HG03469 (cell line): ENCODE data around the gene RNF150.

Experiments
- ATAC-seq: cut with Tn5 transposase; IDR thresholded peaks from one replicate; pipeline ENCODE4 v1.9.1; 2021; ENCODE audit warnings: mild to moderate bottlenecking, moderate library complexity, moderate number of reproducible peaks; ENCODE audit not compliant: unreplicated experiment

Gene RNF150

DNA sequence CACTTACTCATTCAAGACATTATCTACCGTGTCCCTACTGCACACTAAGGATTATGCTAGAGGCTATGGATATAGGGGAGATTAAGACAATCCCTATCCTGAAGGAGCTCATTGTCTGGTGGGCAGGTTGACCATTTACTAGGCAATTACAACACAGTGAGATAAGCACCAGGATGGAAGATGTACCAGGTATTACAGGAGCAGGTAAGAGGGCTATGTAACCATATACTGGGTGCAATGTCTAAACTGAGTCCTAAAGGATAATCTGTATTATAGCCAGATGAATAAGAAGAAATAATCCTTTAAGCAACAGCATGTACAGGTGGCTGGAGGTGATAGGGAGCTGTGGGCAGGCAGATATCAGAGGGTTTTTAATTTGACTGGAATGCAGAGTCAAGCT is 263.8 kb downstream of the RNF150 start:
- ATAC-seq = no peak

DNA sequence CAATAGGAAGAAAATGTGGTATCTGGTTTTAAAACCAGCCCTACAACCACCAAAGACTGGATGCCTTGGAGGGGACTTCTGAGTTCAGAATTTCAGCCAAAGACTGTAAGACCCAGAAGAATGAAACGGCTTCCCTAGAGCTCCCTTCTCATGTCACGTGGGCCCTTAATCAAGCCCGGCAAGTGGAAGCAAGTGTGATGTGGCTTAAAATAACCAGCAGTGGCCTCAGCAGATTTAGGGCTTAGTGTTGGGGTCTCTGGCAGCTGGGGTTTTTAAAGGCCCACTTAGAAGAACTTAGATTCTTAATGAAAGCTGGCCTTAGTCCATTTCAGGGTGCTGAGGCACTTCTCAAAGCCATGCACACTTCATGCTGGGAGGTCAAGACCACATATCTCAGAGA is 265.9 kb downstream of the RNF150 start:
- ATAC-seq = no peak

DNA sequence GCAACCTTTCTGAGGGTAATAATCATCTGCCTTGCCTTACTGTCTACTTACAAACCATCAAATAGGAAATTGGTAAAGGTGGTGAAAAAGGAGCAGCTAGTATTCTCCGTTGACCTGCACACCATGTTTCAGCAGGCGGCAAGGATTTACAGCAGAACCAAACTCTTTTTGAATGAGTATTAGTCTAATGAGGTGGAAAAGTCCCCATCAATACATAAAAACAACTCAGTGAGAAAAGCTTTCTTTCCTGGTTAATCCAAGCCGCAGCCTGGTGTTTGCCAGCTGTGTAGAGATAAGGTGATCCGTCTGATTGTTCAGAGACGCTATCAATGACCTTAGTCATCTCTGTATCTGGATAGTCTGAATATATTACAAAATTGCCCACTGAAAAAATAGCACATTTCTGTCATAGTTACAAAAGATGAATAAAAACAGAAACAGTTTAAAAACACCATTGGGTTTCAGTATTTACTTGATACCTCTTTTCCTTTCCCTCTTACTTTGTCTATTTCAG is 266.7 kb downstream of the RNF150 start:
- ATAC-seq = no peak

DNA sequence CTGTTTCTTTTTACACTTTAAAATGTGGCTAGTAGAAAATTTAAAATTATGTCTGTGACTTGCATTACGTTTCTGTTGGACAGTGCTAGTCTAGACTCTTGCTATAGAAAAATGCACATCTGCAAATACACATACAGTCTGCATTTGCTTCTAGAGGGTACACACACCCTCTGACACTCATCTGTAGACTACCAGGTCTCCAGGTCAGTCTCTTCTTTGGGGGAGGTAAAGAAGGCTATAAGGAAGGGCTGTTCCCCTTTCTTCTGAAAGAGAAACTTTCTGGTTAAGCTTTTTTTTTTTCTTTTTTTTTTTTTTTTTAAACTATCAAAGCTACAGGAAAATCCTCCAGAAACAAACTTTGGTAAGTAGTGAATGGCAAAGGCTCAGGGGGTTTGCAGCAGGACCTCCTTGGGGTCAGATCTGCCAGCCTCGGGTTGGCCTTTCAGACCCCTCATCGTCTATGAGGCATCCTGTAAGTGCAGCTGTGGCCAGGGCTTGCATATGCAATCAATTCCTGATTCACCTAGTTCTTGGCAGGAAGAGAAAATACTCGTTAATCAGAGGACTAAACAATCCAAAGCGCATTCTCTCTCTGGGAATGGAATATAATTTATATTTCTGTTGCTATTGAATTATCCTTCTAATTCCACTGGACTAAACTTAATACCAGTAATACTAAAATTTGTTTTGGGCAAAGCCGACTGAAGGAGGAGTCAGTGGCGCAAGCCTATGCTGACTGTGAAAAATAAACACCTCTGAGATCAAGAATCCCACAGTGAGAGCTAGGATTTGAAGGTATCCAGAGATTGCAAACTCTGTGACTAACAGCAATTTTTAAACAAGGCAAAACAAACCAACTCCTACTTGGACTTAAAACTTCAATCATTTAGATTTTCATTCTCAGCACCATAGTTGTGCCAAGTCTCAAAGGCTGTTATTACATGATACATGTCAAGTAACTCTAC is 267.7 kb downstream of the RNF150 start:
- ATAC-seq = no peak

DNA sequence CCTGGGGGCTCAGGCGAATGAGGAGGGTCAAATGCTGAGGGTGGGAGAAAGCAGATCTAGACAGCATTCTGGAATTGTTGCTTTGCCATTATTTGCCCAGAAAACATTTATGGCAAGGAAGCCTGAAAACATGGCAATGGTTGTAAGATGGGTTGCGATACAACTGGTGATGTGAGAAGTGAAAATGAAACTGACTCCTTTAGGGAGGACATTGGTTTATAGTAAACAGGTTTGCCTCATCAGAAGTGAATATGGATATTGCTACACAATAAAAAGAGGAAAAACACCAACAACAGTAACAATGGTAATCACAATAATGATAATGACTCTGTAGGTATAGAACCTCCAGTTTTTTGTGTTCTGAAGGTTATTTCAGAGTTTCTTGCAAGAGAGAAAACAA is 270.1 kb downstream of the RNF150 start:
- no peak for ATAC-seq

DNA sequence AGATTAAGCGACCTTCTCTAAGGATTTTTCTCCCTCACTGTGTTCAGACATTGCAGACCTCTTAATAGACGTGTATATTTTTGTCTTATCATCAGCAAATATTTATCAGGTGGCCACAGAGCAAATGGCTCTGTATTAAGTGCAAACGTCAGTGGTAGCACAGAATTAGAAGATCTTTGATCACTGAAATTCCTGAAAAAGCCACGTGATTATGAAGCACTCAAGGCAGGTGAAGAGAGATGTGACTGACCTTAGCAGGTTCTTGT is 271.2 kb downstream of the RNF150 start:
- no peak for ATAC-seq

DNA sequence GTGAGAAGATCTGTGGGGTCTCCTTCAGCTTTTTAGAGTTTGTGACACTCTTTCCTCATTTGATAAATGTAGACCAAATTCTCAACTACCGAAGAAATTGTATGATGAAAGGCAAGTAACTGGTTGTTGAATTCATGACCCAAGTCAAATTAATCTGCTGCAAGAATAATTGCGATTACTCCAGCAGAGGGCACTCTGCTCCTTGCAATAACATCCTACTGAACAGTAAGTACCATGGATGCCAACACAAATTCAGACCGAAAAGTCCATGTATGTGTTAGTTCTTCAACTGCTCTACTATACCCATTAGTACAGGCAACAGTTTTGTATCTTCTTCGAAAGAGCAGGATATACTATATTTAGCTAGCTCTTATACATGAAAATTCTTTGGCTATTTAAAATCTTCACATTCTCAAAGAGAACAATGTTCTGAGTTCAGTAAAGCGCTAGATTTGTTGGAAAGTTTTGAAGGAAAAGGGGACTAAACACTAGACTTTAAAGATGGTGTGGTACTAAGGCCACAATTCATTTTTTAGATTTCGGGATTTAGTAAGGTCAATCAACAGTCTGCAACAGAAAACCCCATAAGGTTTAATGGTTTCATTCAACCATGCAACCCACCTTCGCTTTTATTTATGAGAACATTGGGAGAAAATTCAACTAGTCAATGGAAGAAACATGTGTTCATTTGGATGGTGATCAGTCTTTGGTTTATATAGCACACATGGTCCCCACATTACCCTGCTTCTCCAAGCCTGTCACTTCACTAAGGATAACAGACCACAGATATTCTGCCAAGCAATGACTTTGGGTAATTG is 271.7 kb downstream of the RNF150 start:
- peak; percentile 59 for ATAC-seq

DNA sequence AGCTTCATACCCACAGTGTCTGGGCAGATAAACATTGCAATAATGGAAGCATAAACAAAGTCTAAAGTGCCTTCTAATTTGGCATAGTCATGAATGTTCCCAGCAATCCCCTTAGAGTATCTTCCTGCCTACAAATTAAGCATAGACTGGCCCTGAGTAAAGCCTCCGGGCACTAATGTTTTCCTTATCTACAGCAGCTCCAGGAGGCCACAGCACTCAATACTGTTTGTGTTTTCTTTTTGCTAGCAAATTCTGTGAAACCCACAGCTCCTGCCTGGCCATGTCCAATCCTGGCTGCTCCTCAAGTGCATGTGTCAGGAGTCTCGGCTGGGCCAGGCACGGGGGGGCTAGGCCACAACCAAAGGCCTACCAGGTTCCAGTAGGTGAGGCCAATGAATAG is 274.4 kb downstream of the RNF150 start:
- no peak for ATAC-seq

DNA sequence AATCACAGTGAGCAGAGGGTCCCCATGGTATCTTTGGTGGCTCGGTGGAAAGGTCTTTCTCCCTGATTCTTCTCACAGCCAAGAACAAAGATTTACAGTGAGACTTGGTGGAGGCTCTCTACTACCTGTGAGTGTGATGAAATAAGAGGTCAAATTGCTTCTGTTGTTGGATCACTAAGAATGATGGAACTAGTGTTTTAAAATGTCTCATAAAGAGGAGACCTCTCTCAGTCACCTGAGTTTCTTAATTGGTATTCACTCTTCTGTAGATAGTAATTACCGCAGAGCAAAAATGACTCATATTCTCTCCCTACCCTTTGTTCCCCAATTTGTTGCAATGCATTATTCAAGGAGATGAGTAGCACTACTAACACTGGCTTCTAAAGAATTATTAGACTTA is 276.2 kb downstream of the RNF150 start:
- no peak for ATAC-seq

DNA sequence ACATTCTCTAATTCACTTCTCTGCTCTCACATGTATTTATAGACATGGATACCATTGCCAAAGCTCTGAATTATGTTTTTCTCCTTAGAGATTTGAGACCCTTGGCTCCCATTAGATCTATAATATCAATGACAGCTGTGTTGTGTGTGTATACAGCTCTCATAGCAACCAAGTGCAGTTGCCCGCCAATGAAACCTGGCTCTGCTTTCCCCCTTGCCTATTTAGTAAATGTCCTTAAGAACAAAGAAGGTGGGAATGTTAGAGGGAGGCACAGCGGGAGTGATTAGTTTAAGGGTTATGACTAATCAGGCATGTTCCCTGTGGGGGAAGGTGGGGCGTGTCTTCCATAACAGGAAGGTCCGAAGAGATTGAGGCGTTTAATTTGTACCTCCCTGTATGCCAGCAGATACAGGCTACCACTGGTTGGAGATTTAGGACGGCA is 276.6 kb downstream of the RNF150 start:
- ATAC-seq = no peak

DNA sequence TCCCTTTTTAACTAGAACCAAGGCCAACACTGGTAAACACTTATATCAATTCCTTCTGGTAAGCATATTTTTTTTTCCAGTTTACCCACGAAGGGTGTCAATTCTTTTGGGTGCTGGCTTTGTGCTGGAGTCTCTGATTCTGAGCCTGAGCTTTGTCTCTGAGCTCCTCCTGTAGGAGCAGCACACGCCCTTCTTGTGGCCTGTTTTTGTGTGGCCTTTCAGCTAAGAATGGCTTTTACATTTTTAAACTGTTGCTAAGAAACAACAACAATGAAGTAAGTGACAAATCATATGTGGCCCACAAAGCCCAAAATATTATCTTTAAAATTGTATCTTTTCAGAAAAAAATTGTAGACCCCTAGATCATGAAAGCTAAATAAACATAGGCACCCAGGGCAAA is 279.1 kb downstream of the RNF150 start:
- ATAC-seq = no peak

DNA sequence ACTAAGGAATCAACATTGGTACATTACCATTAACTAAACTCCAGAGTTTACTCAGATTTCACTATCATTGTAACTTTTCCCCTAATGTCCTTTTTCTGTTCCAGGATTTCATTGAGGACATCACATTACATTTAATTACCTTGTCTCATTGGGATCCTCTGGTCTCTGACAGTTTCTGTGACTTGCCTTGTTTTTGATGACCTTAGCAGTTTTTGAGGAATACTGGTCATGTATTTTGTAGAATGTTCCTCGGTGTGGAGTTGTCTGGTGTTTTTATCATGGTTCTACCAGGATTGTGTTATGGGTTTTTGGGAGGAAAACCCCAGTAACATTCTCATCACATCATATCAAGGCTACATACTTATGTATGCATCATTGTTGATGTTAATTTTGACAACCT is 281.5 kb downstream of the RNF150 start:
- no peak for ATAC-seq

DNA sequence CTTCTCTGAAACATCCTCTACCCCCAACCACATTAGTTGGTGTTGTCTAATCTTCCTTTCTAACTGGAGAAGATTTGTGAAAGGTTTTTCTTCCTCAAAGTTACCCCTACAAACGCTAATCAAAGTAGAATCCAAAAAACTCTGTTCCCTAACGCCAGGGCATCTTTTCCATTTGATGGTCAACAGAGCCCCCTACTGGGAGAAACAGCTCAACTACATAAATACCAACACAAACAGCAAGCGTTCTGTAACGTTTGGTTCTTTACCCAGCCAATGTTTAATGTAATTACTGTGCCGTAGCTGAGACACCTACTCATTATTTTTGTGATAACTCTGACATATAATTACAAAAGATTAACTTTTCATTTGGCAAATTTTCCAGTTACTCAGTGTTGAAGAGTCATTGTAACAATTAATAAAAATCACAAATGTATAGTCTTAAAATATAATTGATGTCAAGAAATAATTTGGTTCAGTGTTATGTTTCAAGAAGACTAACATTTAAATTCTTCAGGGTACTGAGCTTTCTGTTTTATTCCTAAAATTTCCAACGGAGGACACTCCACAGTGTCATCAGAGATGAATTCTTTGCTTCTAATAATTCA is 282.1 kb downstream of the RNF150 start:
- no peak for ATAC-seq

DNA sequence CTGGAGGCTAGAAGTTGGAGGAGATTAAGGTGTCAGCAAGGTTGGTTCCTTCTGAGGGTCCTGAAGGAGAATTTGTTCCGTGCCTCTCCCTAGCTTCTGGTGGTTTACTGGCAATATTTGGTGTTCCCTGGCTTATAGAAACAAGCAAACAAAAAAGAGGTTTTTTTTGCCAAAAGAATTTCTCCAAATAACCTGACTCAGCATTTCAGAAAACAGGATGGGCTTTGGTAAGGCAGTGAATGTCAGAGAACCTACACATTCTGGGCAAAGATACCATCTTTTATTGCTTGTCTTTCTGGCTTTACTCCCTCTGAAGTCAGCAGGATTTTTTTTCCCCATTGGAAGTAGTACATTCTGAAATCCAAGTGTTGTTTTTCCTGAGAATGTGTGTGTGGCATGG is 283.7 kb downstream of the RNF150 start:
- ATAC-seq = no peak

DNA sequence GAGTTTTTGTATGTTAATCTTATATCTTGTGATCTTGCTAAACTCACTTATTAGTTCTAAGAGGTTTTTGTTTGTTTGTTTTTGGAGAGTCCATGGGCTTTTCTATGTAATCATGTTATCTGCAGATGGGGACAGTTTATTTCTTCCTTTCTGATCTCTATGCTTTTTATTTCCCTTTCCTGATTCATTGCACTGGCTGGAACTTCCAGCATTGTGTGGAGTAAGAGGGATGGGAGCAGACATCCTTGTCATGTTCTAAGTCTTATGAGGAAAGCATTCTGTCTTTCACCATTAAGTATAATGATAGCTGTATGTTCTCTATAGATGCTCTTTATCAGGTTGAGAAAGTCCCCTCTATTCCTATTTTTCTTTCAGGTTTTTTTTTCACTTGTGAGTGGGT is 286.5 kb downstream of the RNF150 start:
- no peak for ATAC-seq

DNA sequence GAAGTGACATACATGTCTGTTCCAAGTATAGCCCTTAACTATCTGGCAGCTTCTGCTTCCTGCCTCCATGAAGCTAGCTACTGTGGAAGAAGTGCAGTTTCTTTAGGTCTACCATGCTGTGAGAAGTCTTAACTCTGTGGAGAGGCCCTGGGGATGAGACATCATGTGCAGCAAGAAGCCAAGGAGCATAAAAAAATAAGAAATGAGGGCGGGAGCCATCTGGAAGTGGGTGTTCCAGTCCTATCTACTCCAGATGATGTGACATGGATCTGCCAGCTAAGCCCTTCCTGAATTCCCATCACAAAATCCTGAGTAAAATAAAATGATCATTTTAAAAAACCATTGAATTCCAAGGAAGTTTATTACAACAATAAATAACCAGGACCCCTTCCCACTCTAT is 289.2 kb downstream of the RNF150 start:
- no peak for ATAC-seq

DNA sequence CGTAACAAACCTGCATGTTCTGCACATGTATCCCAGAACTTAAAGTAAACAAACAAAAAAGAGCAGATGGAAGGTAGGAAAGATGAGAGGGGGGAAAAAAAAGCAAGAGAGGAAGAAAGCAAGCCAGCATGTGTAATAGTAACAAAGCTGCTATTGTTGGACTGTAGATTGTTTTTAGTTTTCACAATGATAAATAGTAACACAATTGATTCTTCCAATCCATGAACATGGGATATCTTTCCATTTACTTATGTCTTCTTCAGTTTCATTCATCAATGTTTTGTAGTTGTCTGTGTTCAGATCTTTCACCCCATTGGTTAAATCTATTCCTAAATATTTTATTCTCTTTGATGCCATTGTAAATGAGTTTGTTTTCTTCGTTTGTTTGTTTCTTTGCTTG is 292.1 kb downstream of the RNF150 start:
- no peak for ATAC-seq

DNA sequence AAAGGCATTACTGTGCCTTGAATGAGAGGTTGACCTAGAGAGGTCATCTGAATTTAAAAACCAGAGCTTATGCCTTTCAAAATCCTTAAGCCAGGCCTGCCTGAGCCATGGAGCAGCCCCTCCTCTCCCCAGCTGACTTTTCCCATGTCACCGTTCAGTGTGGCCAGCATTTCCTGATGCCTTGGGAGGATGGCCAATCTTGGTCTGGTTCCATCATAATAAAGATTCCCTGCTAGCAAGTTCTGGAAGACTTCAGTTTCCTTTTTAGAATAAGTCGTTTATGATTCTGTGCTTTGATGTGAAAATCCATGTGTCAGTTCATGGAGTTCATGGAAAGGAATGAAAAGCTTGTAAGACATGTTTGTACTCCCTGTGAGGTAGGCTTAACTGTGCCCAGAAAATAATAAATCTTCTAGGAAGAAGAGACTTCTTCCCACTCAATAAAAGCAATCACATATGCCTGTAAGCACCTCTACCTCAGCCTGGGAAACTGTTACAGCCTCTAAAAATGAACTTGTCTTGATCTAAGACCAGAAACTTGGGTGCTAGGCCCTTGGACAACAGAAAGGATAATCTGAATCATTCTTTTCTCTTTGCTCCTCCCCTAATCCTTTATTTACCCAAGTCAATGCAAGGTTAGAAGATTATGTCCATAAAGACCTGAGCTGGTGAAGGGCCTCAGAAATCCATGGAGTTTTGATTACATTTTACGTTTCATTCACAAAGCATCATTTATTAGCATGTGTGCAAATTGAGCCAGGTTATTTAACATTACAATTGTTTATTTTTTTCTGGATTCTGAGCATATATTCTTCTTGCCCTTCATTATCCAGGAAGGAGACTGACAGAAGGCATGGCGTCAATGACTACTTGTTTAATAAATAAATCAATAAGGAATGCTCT is 293.1 kb downstream of the RNF150 start:
- ATAC-seq = no peak

DNA sequence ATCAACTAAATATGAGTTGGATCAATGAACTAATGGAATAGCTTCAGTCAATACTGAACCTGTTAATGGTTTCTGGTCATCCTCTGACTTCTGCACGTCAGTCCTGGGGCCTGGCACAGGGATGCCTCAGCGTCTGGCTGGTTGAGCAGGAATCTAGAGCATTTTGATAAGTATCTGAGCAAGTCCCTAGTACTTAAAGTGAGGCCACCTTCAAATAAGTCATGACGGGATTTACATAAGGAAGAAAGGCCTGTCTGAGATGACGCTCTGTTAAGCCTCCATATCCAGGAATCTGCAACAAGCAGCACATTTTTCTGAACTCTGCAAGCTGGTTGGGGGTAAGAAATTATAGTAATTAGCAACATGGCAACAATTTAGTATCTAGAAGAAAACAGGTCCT is 293.9 kb downstream of the RNF150 start:
- ATAC-seq = no peak

DNA sequence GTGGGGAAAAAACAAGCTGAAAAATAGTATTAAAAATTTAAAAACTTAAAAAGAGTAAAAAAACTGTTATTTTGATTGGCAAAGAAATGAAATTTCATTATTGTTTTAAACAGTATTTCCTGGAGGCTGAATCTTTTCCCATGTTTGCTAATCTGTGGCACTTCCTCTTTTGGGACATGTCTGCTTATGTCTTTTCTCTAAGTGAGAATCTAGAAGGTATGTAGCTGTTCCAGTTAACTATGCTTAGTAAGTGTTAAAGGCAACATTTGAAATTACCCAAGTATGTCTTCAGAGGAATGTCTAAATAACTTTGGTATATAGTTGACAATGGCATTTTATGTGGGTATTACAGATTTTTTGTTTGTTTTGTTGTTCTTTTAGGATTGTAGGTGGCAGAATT is 295.5 kb downstream of the RNF150 start:
- ATAC-seq = no peak
